H1 (cell line): ENCODE data around the gene SIPA1L2. TPM values are rescaled to one million over a fixed set of nuclear protein-coding genes. Genes with fewer than 3 reads are reported as not detected.

ENCODE experiments used
- CTCF ChIA-PET: fragments of 300-600 bp; sonication (Branson Sonifier 250); formaldehyde crosslinking; loops from one replicate; lab custom pipeline; 2021; ENCODE audit not compliant: partially characterized antibody; lab: Charles Lee
- POLR2A ChIA-PET: fragments of 300-600 bp; sonication (Branson Sonifier 250); formaldehyde crosslinking; loops from one replicate; lab custom pipeline; 2021; ENCODE audit warnings: inconsistent platforms; ENCODE audit not compliant: partially characterized antibody; lab: Charles Lee
- DNase-seq, 2 experiments: peaks; one replicate each; pipeline versions ENCODE4 v3.0.0 to v3.0.0-alpha.2; 2010 to 2022; ENCODE audit warnings: low spot score in 2 of 2, low read depth in 1 of 2, mixed read lengths in 1 of 2
- FAIRE-seq: peaks from 2 replicates; lab custom pipeline; 2011; peaks lifted over from hg19 to GRCh38; lab: Jason Lieb, UNC
- H2AFZ ChIP-seq: 2 replicates; pipeline ENCODE4 v1.8.1; 2012; ENCODE audit warnings: low read length, inconsistent platforms
- H2AK5ac ChIP-seq: 2 replicates; pipeline ENCODE4 v1.6.1; 2013; ENCODE audit warnings: low read depth, low read length
- H2BK120ac ChIP-seq: replicated peaks from 2 replicates; pipeline ENCODE3; 2013; ENCODE audit warnings: low read depth, low read length, inconsistent platforms
- H2BK12ac ChIP-seq: 2 replicates; pipeline ENCODE4 v1.6.1; 2013; ENCODE audit warnings: low read depth, low read length
- H2BK15ac ChIP-seq: 2 replicates; pipeline ENCODE4 v1.6.1; 2013; ENCODE audit warnings: low read length
- H2BK20ac ChIP-seq: 2 replicates; pipeline ENCODE4 v1.6.1; 2013; ENCODE audit warnings: low read length
- H2BK5ac ChIP-seq: 2 replicates; pipeline ENCODE4 v1.6.1; 2013; ENCODE audit warnings: low read depth, low read length
- H3K14ac ChIP-seq: 2 replicates; pipeline ENCODE4 v1.6.1; 2013; ENCODE audit warnings: inconsistent platforms; ENCODE audit not compliant: insufficient read length
- H3K18ac ChIP-seq: 2 replicates; pipeline ENCODE4 v1.6.1; 2013; ENCODE audit warnings: low read length; ENCODE audit errors: extremely low read depth
- H3K23ac ChIP-seq: 2 replicates; pipeline ENCODE4 v1.6.1; 2013; ENCODE audit warnings: inconsistent platforms; ENCODE audit not compliant: insufficient read length
- H3K23me2 ChIP-seq: 2 replicates; pipeline ENCODE4 v1.6.1; 2013; ENCODE audit warnings: low read depth, low read length
- H3K27ac ChIP-seq: 2 replicates; pipeline ENCODE4 v1.6.1; 2011; ENCODE audit warnings: low read depth, low read length, inconsistent platforms
- H3K27me3 ChIP-seq, 4 experiments: replicated peaks in 1 of 4; 1 replicate in 1 of 4; 2 replicates in 3 of 4; pipeline versions ENCODE4 v1.6.1 to v1.8.1; 2011 to 2013; ENCODE audit warnings: low read length in 3 of 4, mild to moderate bottlenecking in 3 of 4, inconsistent platforms in 2 of 4, mixed read lengths in 2 of 4, moderate library complexity in 1 of 4; ENCODE audit not compliant: control insufficient read depth in 3 of 4, insufficient read depth in 3 of 4; ENCODE audit errors: extremely low read depth in 1 of 4
- H3K36me3 ChIP-seq, 4 experiments: 2 replicates each; pipeline versions ENCODE4 v1.6.1 to v1.8.1; 2011 to 2013; ENCODE audit warnings: mild to moderate bottlenecking in 4 of 4, low read length in 3 of 4, moderate library complexity in 2 of 4, control low read depth in 1 of 4, inconsistent platforms in 1 of 4; ENCODE audit not compliant: insufficient read depth in 4 of 4, control insufficient read depth in 2 of 4
- H3K4ac ChIP-seq: replicated peaks from 2 replicates; pipeline ENCODE3; 2013; ENCODE audit warnings: low read length, low read depth, mixed read lengths, inconsistent platforms; ENCODE audit not compliant: insufficient read length
- H3K4me1 ChIP-seq, 4 experiments: replicated peaks in 1 of 4; 1 replicate in 1 of 4; 2 replicates in 3 of 4; pipeline versions ENCODE4 v1.6.1 to v1.8.1; 2011 to 2013; ENCODE audit warnings: low read length in 3 of 4, inconsistent platforms in 2 of 4, mixed read lengths in 1 of 4; ENCODE audit not compliant: insufficient read depth in 4 of 4, control insufficient read depth in 3 of 4
- H3K4me2 ChIP-seq, 2 experiments: 2 replicates each; pipeline versions ENCODE4 v1.6.1 to v1.8.1; 2011 to 2013; ENCODE audit warnings: low read depth in 2 of 2, low read length in 2 of 2, control low read depth in 1 of 2, inconsistent platforms in 1 of 2, mild to moderate bottlenecking in 1 of 2; ENCODE audit not compliant: insufficient read depth in 1 of 2
- H3K4me3 ChIP-seq, 4 experiments: fragments of 200-600, 300-600 bp in 1 of 4; sonication (generic), shearing (Covaris generic), sonication (Bioruptor Twin) in 1 of 4; 2 replicates each; pipeline versions ENCODE4 v1.5.1 to v1.8.1; 2011 to 2016; ENCODE audit warnings: low read length in 4 of 4, low read depth in 3 of 4, control low read depth in 2 of 4, inconsistent platforms in 2 of 4, mild to moderate bottlenecking in 2 of 4, mixed read lengths in 1 of 4, moderate library complexity in 1 of 4; ENCODE audit not compliant: insufficient read depth in 2 of 4; ENCODE audit errors: extremely low read depth in 1 of 4
- H3K56ac ChIP-seq: replicated peaks from 2 replicates; pipeline ENCODE3; 2013; ENCODE audit warnings: low read depth, mild to moderate bottlenecking, mixed read lengths, low read length, inconsistent platforms; ENCODE audit not compliant: insufficient read length
- H3K79me1 ChIP-seq: 2 replicates; pipeline ENCODE4 v1.6.1; 2013; ENCODE audit warnings: low read depth, low read length, control low read depth
- H3K79me2 ChIP-seq, 2 experiments: 2 replicates each; pipeline versions ENCODE4 v1.6.1 to v1.8.1; 2012 to 2013; ENCODE audit warnings: low read length in 2 of 2, mild to moderate bottlenecking in 2 of 2, inconsistent platforms in 1 of 2; ENCODE audit not compliant: insufficient read depth in 2 of 2, control insufficient read depth in 1 of 2
- H3K9ac ChIP-seq, 4 experiments: replicated peaks in 1 of 4; 1 replicate in 1 of 4; 2 replicates in 3 of 4; pipeline versions ENCODE4 v1.6.1 to v1.8.1; 2011 to 2013; ENCODE audit warnings: low read depth in 3 of 4, low read length in 3 of 4, control low read depth in 2 of 4, mild to moderate bottlenecking in 2 of 4, moderate library complexity in 2 of 4, inconsistent platforms in 1 of 4; ENCODE audit errors: extremely low read depth in 1 of 4
- H3K9me3 ChIP-seq, 2 experiments: 2 replicates each; pipeline versions ENCODE4 v1.6.1 to v1.8.1; 2012 to 2013; ENCODE audit warnings: mild to moderate bottlenecking in 2 of 2, moderate library complexity in 2 of 2, control low read depth in 1 of 2, inconsistent platforms in 1 of 2, low read depth in 1 of 2, low read length in 1 of 2, mixed read lengths in 1 of 2; ENCODE audit not compliant: insufficient read depth in 2 of 2
- H4K20me1 ChIP-seq, 2 experiments: replicated peaks in 1 of 2; 2 replicates each; pipeline versions ENCODE3 to v1.8.1; 2011 to 2013; ENCODE audit warnings: inconsistent platforms in 2 of 2, low read length in 2 of 2, mild to moderate bottlenecking in 1 of 2; ENCODE audit not compliant: insufficient read depth in 2 of 2, control insufficient read depth in 1 of 2
- H4K5ac ChIP-seq: 2 replicates; pipeline ENCODE4 v1.6.1; 2013; ENCODE audit warnings: low read length, low read depth, mixed read lengths, inconsistent platforms; ENCODE audit not compliant: insufficient read length
- H4K8ac ChIP-seq: 2 replicates; pipeline ENCODE4 v1.8.0; 2013; ENCODE audit warnings: mild to moderate bottlenecking, moderate library complexity, low read length, inconsistent platforms; ENCODE audit not compliant: insufficient read depth; ENCODE audit errors: extremely low read depth
- H4K91ac ChIP-seq: replicated peaks from 2 replicates; pipeline ENCODE3; 2013; ENCODE audit warnings: low read length, mixed read lengths, inconsistent platforms; ENCODE audit not compliant: insufficient read length
- ASH2L ChIP-seq: fragments of 200-600, 300-600 bp; sonication (generic); IDR thresholded peaks from one replicate; pipeline ENCODE4 v1.7.1; 2017; ENCODE audit warnings: low read length
- ATF2 ChIP-seq: IDR thresholded peaks from 2 replicates; pipeline ENCODE4 v1.6.1; 2012; ENCODE audit warnings: low read length, inconsistent platforms
- CBX5 ChIP-seq: fragments of 300-800, 300-1000 bp; sonication (generic); IDR thresholded peaks from 2 replicates; pipeline ENCODE4 v1.7.1; 2016; ENCODE audit warnings: antibody characterized with exemption, low read length, low read depth
- GABPA ChIP-seq: IDR thresholded peaks from 2 replicates; pipeline ENCODE4 v1.6.1; 2011; ENCODE audit warnings: mild to moderate bottlenecking, low read length, moderate library complexity, borderline replicate concordance; ENCODE audit not compliant: insufficient read depth
- KDM1A ChIP-seq: fragments of 200-600, 300-600 bp; sonication (generic); IDR thresholded peaks from 2 replicates; pipeline ENCODE4 v1.7.1; 2016; ENCODE audit warnings: mild to moderate bottlenecking, low read length, borderline replicate concordance
- KDM4A ChIP-seq: IDR thresholded peaks from one replicate; pipeline ENCODE4 v1.7.1; 2012; ENCODE audit warnings: low read depth, mild to moderate bottlenecking, moderate library complexity, low read length, inconsistent platforms; ENCODE audit not compliant: severe bottlenecking
- RNF2 ChIP-seq: fragments of 200-900, 300-1000 bp; sonication (generic); IDR thresholded peaks from 2 replicates; pipeline ENCODE4 v1.7.1; 2016; ENCODE audit warnings: borderline replicate concordance, low read depth, mild to moderate bottlenecking, antibody characterized with exemption, low read length; ENCODE audit not compliant: poor library complexity, severe bottlenecking; ENCODE audit errors: missing control alignments
- YY1 ChIP-seq: IDR thresholded peaks from 2 replicates; pipeline ENCODE4 v1.6.1; 2011; ENCODE audit warnings: low read depth, mild to moderate bottlenecking, low read length
- WGBS, 2 experiments: shearing (Covaris generic) in 1 of 2; methylation state at CpG; one replicate each; pipeline versions ENCODE4 v1.1.6 to v1.1.7; 2013 to 2015; ENCODE audit warnings: low lambda C conversion rate in 2 of 2, mixed read lengths in 2 of 2, inconsistent platforms in 1 of 2, low coverage in 1 of 2, missing lambda C conversion rate in 1 of 2; ENCODE audit not compliant: insufficient replicate concordance in 2 of 2, insufficient coverage in 1 of 2, insufficient read length in 1 of 2; ENCODE audit errors: extremely low coverage in 1 of 2, missing lambda C conversion rate in 1 of 2; 5-methylcytosine and 5-hydroxymethylcytosine counted together
- polyA plus RNA-seq, 7 experiments: library from polyadenylated mRNA; depleted of rRNA in 3 of 7; stranded (reverse) in 5 of 7; unstranded in 2 of 7; fragments of >200 nt in 5 of 7; fragments of 200-250 nt in 2 of 7; gene quantifications; 1 replicate in 5 of 7; 2 replicates in 1 of 7; 4 replicates in 1 of 7; pipeline versions ENCODE4 v1.2.1 to v1.2.3, GENCODE V29; 2011 to 2013; ENCODE audit warnings: missing spikeins in 2 of 7, mixed read lengths in 2 of 7
- total RNA-seq: library from RNA; stranded (reverse); fragmentation: NEBNext Ultra II Directional; extraction: Animal tissue kit (Norgen Biotek cat#: 25700); gene quantifications from 2 replicates; pipeline ENCODE4 v1.2.1, GENCODE V29; 2021

Gene SIPA1L2
- total and polyA plus RNA-seq, 2 of the 8 experiments (the other 6 are each of a cell fraction or from before 2014, with no cell fraction given), result 7.7 to 13.2 TPM

- Histone ChIP-seq H3K79me2 (peaks cover 0 to 13% of the 10 kb centered on the region in 2 experiments; a peak in 1 of 4 replicates), H3K9me3 (no peaks in the 10 kb centered on the region), H3K14ac (no peak overlapping the region), H4K20me1 (peaks cover 0 to 5% of the 10 kb centered on the region in 2 experiments), H2AFZ (no peak overlapping the region), H4K8ac (peak overlapping the region; percentile 15; the same call in 1 of the 2 replicates), H2AK5ac (no peak overlapping the region), H2BK20ac (no peak overlapping the region), H3K56ac (no peak overlapping the region), H2BK5ac (no peak overlapping the region), H4K5ac (no peak overlapping the region), H3K9ac (peak overlapping the region in 1 of 4 experiments; percentile 79; a peak in 3 of 7 replicates), H3K4me3 (peak overlapping the region; percentile 62 to 75 (median 70)), H2BK15ac (no peak overlapping the region), H3K36me3 (no peaks in the 10 kb centered on the region; a peak in 1 of 8 replicates), H3K4ac (no peak overlapping the region), H2BK120ac (no peak overlapping the region), H3K4me2 (peak overlapping the region; percentile 38 to 91), H4K91ac (no peak overlapping the region), H3K27me3 (peaks cover 5 to 29% (median 14%) of the 10 kb centered on the region in 4 experiments; a peak in 6 of 7 replicates), H3K23ac (no peak overlapping the region), H3K27ac (no peak overlapping the region), H3K18ac (no peak overlapping the region; the same call in 1 of the 2 replicates), H3K23me2 (peaks cover 5% of the 10 kb centered on the region; the same call in 1 of the 2 replicates), H2BK12ac (no peak overlapping the region), H3K4me1 (peaks cover 0 to 5% (median 2%) of the 10 kb centered on the region in 4 experiments; a peak in 5 of 7 replicates), H3K79me1 (no peaks in the 10 kb centered on the region)
- FAIRE-seq (no peak), DNase-seq (peak in 1 of 2 experiments; percentile 67)
- CTCF ChIA-PET, result interaction anchor here (1.0 to 1.3 kb wide), 4 partner anchors 8 to 395 kb away, joined by 3 to 5 read pairs (median 3); no protein-coding TSS in a partner anchor
- 1% methylated on average over 47 of the region's 96 CpGs; no CpG with 5 or more reads in 1 of the 2 experiments for WGBS, 2 experiments
- POLR2A ChIA-PET, result no interaction called here
- TF ChIP-seq ATF2 (no peak), GABPA (no peak), KDM4A (peak; percentile 75), KDM1A (no peak), YY1 (no peak), CBX5 (no peak), ASH2L (peak; percentile 52), RNF2 (peak; percentile 38)
These were observed 485 bp downstream of the SIPA1L2 start for GRCh38 chr1:232629250-232630046.
